T-helper 22 cell (primary cell): ENCODE measurements around the gene VPS11.
"Not testable (repeated sequence)": the region's sequence is repeated elsewhere in the genome, so short reads cannot be mapped to it uniquely, and the experiment has no call there.

Experiments
- DNase-seq: peaks from one replicate; pipeline ENCODE4 v3.0.0-alpha.2; 2020; ENCODE audit warnings: low read depth

Gene VPS11

DNA sequence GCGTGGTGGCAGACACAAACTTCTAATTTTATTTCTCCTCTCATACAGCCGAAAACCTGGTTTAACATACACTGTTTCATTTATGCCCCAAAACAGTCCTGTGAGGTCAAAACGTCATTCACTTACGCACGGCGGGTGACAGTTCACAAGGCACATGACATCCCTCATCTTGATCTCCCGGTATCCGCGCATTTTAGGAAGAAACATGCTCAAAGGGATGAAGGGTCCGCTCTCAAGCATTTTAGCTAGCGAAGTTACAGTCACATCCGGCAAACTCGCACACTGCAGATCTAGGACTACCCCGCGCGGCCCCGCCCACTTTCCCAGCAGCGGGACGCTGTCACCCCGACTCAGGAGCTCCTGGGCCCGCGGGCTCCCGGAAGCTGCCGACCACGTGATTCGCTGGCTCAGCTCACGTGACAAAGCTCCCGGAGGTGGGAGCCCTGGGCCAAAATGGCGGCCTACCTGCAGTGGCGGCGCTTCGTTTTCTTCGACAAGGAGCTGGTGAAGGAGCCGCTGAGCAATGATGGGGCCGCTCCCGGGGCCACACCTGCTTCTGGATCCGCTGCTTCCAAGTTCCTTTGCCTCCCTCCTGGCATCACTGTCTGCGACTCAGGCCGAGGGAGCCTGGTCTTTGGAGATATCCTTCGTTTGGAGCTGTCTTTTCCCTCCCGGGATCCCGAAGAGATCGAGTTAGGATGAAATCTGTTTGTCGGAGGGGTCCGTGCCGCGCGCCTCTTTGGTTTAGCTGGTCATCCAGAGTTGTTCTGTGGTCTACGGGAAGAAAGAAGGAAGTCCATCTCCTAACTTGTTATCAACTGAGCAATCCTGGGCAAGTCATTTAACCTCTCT is at the start of gene VPS11:
TSS of gene VPS11 (plus strand) at position 448 of the 852 bp plus-strand sequence. CDS start at position 454, 6 bp downstream.
- DNase-seq = peak; percentile 98

GRCh38 chr11:119018074-119018938 is 49.3 kb upstream of the VPS11 start, which contains the start of the genes RPS25 and TRAPPC4:
Gene RPS25, minus strand, starts transcription at chr11:119018343. Its CDS starts 59 bp downstream, at chr11:119018284.
Gene TRAPPC4, plus strand, starts transcription at chr11:119018766. Its CDS starts 30 bp downstream, at chr11:119018796.
- DNase-seq = peak; percentile 95

DNA sequence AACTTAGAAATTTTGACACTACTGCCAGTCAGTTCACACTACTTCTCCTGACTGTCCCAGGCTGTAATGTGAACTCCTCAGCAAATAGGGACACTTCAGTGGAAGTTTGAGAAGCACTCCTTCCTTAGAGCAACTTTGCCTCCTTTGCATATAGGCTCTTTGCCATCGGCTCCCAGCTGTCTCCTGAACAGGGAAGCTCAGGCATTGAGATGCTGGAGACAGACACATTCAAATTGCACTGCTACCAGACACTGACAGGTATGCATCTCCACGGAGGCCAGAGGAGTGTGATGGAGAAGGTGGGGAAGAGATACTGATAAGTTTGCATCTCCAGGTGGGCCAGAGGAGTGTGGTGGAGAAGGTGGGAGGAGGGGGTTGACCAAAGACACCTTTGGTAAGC is 47.6 kb upstream of the VPS11 start:
- DNase-seq = no peak

DNA sequence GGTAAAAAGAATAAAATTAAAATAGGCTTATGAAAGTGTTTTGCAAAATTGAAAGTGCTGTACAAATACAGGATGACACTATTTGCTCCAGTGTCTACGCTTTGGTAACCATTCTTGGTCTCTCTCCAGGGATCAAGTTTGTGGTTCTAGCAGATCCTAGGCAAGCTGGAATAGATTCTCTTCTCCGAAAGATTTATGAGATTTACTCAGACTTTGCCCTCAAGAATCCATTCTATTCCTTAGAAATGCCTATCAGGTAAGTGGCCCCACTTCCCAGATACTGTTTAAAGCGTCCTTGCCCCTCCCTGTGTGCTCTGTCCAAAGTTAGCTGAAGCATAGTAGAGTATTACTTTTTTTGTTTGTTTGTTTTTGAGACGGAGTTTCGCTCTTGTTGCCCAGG is 46.0 kb upstream of the VPS11 start:
- DNase-seq = no peak

GRCh38 chr11:119023741-119024140 is 43.9 kb upstream of the VPS11 start:
- no peak for DNase-seq

- no peak for DNase-seq
Measured at GRCh38 chr11:119024430-119025098, 43.1 kb upstream of the VPS11 start.

DNA sequence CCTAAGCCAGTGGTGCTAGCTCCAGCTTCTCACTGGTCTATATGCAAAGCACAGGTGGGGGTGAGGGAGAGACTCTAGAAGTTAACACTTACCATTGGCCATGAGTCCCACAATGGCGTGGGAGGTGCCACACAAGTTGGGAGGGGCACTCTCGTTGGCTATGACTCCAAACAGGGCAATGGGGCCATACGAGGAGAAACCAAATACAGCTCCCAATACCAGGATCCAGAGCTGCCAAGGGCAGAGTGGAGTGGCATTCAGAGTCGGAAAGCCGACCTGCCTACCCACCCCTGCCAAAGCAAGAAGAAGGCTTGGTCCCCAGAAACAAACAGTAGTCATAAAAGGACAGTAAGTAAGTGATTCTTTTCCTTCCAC is 42.5 kb upstream of the VPS11 start:
- no peak for DNase-seq

GRCh38 chr11:119025541-119025940 is 42.1 kb upstream of the VPS11 start:
- DNase-seq = no peak

GRCh38 chr11:119025978-119026766 is 41.4 kb upstream of the VPS11 start:
- DNase-seq = no peak

DNA sequence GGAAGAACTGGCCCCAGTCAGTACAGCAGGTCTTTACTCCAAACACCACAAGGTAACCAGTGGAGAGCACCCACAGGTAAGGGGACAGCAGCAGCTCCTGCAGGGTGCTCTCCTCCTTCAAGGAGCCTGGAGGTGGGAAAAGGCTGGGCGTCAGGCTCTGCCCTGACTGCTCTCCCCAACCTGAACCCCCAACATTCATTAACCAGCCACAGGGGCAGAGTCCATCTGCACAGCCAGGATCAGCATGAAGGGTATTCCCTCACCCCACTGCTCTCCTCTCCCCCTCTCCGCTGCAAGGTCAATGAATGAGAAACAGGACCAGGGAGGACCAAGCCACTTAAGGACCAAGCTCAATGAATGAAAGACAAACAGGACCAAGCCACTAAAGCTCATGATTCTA is 40.6 kb upstream of the VPS11 start:
- no peak for DNase-seq

GRCh38 chr11:119027561-119028345 is 39.9 kb upstream of the VPS11 start:
- no peak for DNase-seq

DNA sequence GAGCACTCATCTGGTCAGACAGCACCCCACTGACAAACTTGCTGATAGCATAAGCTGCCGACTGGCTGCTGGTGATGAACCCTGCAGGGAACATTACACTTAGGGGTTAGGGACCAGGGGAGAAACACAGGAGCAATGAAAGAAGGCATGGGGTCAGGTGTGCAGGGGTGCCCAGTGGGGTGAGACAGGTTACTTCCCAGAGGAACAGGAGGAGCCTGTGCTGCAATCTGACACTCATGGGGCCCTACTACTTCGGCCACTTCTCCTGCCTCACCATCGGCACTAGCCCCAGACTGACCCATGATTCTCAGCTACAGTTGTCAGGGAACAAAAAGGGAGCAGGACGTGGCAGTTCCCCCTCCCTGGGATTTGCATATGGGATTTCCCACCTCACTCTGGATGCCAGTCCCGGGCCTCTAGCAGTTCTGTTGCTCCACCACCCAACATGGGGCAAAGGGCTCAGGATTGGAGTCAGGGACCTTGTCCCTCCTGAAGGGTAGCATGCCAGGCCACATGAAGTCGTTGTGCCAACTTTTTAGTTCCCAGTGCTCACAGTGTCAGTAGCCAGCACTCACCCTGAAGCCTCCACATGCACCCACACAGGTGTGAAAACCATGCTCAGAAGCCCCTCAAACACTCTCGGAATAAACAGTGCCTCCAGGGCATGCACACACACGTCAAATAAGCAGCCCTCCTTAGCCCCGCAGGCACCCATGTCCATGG is 39.1 kb upstream of the VPS11 start:
- DNase-seq = no peak

- DNase-seq = no peak
Measured at GRCh38 chr11:119029069-119029339, 38.6 kb upstream of the VPS11 start.

DNA sequence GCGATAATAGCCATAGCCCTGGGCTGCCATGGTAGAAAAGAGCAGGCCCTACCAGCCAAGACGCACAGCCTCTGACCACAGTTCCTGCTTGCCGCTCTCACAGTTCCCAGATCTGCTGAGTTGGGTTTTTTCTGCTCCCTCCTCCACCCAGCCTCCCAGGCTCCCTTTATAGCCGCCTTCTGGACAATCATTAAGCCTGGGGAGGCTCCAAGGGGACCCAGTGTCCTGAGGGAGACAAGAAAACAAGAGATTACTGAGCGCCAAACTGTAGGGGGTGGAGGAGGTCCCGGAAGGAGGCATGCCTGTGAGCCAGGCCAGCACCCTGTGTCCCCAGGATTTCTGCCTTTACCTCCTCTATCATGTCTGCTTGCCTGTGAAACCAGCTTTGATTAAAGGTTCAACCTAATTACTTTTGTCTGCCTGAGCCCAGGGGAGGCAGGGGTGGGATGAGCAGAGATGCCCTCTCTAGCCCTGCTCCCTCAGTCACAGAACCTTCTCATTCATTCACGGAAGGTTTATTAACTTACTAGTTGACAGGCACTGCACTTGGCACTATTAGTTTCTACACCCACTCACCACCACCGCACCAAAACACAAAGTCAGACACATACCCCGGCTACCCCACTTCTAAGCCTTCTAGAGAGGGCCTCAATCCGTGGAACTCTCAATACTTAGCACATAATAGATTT is 38.1 kb upstream of the VPS11 start:
- DNase-seq = no peak

GRCh38 chr11:119030029-119030328 is 37.6 kb upstream of the VPS11 start:
- no peak for DNase-seq

GRCh38 chr11:119030329-119031047 is 37.1 kb upstream of the VPS11 start, which contains the start of gene SLC37A4:
Gene SLC37A4, minus strand, starts transcription at chr11:119030877.
- DNase-seq = peak; percentile 98

- no peak for DNase-seq
Measured at GRCh38 chr11:119031912-119032280, 35.7 kb upstream of the VPS11 start.

GRCh38 chr11:119033421-119033820 is 34.2 kb upstream of the VPS11 start:
- not testable (repeated sequence) for DNase-seq

GRCh38 chr11:119034813-119035212 is 32.8 kb upstream of the VPS11 start:
- DNase-seq = no peak
